T-cell (primary cell): ENCODE measurements around the gene RFC2. TPM values are rescaled to one million over a fixed set of nuclear protein-coding genes. Genes with fewer than 3 reads are reported as not detected.
A peak's percentile ranks its signal among the peaks of the same experiment; 100 is the strongest.

Source experiments
- ATAC-seq, 4 experiments: fragments of 200-7000 bp in 3 of 4; fragments of 150-1000 bp in 1 of 4; cut with Tn5 transposase; replicated peaks in 1 of 4; 1 replicate in 3 of 4; 2 replicates in 1 of 4; pipeline ENCODE4 v1.10.0; 2021; ENCODE audit warnings: moderate library complexity in 3 of 4, mild to moderate bottlenecking in 2 of 4, moderate number of reproducible peaks in 1 of 4
- CTCF ChIA-PET, 2 donors: fragments of 300-600 bp; sonication (Branson Sonifier 250); formaldehyde crosslinking; loops; one replicate each; lab custom pipeline; 2022; ENCODE audit warnings: antibody characterized with exemption in 2 of 2; lab: Charles Lee
- POLR2A ChIA-PET, 2 donors: fragments of 300-600 bp; sonication (Branson Sonifier 250); formaldehyde crosslinking; loops; one replicate each; lab custom pipeline; 2022; ENCODE audit warnings: antibody characterized with exemption in 2 of 2; lab: Charles Lee
- DNase-seq, 35 experiments: peaks; one replicate each; pipeline versions ENCODE4 v3.0.0 to v3.0.0-alpha.2; 2013 to 2023
- H3K27ac ChIP-seq: one replicate; pipeline ENCODE4 v1.5.1; 2013; ENCODE audit warnings: low read length
- H3K27me3 ChIP-seq, 2 experiments: replicated peaks in 1 of 2; 1 replicate in 1 of 2; 2 replicates in 1 of 2; pipeline versions ENCODE4 v1.6.1 to v1.7.0; 2013; ENCODE audit warnings: low read length in 1 of 2, mixed read lengths in 1 of 2; ENCODE audit not compliant: control insufficient read depth in 2 of 2, insufficient read depth in 2 of 2; ENCODE audit errors: extremely low read depth in 1 of 2
- H3K36me3 ChIP-seq, 2 donors: 1 replicate in 1 of 2; 2 replicates in 1 of 2; pipeline versions ENCODE4 v1.6.1 to v1.7.0; 2013; ENCODE audit warnings: low read length in 1 of 2; ENCODE audit not compliant: control insufficient read depth in 2 of 2, insufficient read depth in 1 of 2; ENCODE audit errors: extremely low read depth in 1 of 2
- H3K4me1 ChIP-seq, 2 experiments: 1 replicate in 1 of 2; 2 replicates in 1 of 2; pipeline versions ENCODE4 v1.6.1 to v1.7.0; 2013; ENCODE audit warnings: low read length in 2 of 2, mixed read lengths in 1 of 2; ENCODE audit not compliant: insufficient read depth in 2 of 2, control insufficient read depth in 1 of 2; ENCODE audit errors: extremely low read depth in 1 of 2
- H3K4me3 ChIP-seq, 2 donors: 1 replicate in 1 of 2; 2 replicates in 1 of 2; pipeline versions ENCODE4 v1.5.1 to v1.7.0; 2013; ENCODE audit warnings: mild to moderate bottlenecking in 2 of 2, low read length in 1 of 2, moderate library complexity in 1 of 2; ENCODE audit not compliant: control insufficient read depth in 1 of 2; ENCODE audit errors: extremely low read depth in 1 of 2
- H3K9me3 ChIP-seq: 2 replicates; pipeline ENCODE4 v1.7.0; 2013
- H3K27ac Mint-ChIP-seq, 2 donors: one replicate each; pipeline ENCODE4 v1.8.0; 2020 to 2021; ENCODE audit warnings: mild to moderate bottlenecking in 2 of 2, mixed read lengths in 2 of 2
- H3K27me3 Mint-ChIP-seq, 2 donors: one replicate each; pipeline ENCODE4 v1.8.0; 2021 to 2022; ENCODE audit warnings: mixed read lengths in 2 of 2
- H3K36me3 Mint-ChIP-seq: one replicate; pipeline ENCODE4 v1.8.0; 2021; ENCODE audit warnings: mixed read lengths
- H3K4me1 Mint-ChIP-seq, 3 donors: one replicate each; pipeline ENCODE4 v1.8.0; 2020 to 2022; ENCODE audit warnings: mixed read lengths in 3 of 3, mild to moderate bottlenecking in 1 of 3
- H3K4me3 Mint-ChIP-seq, 3 donors: one replicate each; pipeline ENCODE4 v1.8.0; 2020 to 2022; ENCODE audit warnings: mild to moderate bottlenecking in 3 of 3, mixed read lengths in 3 of 3, moderate library complexity in 3 of 3
- H3K9me3 Mint-ChIP-seq, 3 donors: one replicate each; pipeline ENCODE4 v1.8.0; 2020 to 2022; ENCODE audit warnings: mixed read lengths in 3 of 3
- WGBS: methylation state at CpG from one replicate; pipeline ENCODE4 v1.1.5; 2013; ENCODE audit warnings: missing lambda C conversion rate; ENCODE audit not compliant: insufficient coverage; 5-methylcytosine and 5-hydroxymethylcytosine counted together
- total RNA-seq, 35 experiments: library from RNA in 6 of 35; stranded (reverse) in 6 of 35; fragments of 120-200 nt in 1 of 35; gene quantifications; one replicate each; pipeline versions ENCODE4 v1.2.1 to v1.2.4 and lab custom pipeline; 2013 to 2026

The RFC2 gene
- total RNA-seq, 5 donors from 2014 or later (not counting 1 experiment from before 2014, with no cell fraction given), result 13.3 to 17.6 (median 14.8) TPM

GRCh38 chr7:74222851-74223710 is 31.1 kb downstream of the RFC2 start:
- Mint-ChIP-seq H3K27ac (no peak overlapping the region), H3K4me1 (peaks cover 3 to 11% (median 7%) of the 10 kb centered on the region in 3 donors), H3K36me3 (peaks cover 10% of the 10 kb centered on the region), H3K9me3 (no peaks in the 10 kb centered on the region), H3K4me3 (no peak overlapping the region), H3K27me3 (no peaks in the 10 kb centered on the region)
- no peak overlapping the region for H3K27ac ChIP-seq
- ChIA-PET CTCF (interaction anchor here (0.5 to 1.6 kb wide), 2 partner anchors 17 to 148 kb away, joined by 3 to 5 read pairs; no protein-coding TSS in a partner anchor), POLR2A (no interaction called here)
- DNase-seq (no peak), ATAC-seq (no peak)
- H3K36me3 ChIP-seq, result peaks cover 0 to 3% of the 10 kb centered on the region in 2 donors
- peaks cover 0 to 3% of the 10 kb centered on the region in 2 experiments for H3K27me3 ChIP-seq
- no peak overlapping the region for H3K4me3 ChIP-seq
- H3K9me3 ChIP-seq, result no peaks in the 10 kb centered on the region
- peaks cover 0 to 4% of the 10 kb centered on the region in 2 experiments for H3K4me1 ChIP-seq
- WGBS, result 91% methylated on average over 14 of the region's 17 CpGs

- ChIA-PET POLR2A (no interaction called here), CTCF (no interaction called here)
- H3K9me3 ChIP-seq, result no peaks in the 10 kb centered on the region
- H3K9me3 Mint-ChIP-seq, result no peaks in the 10 kb centered on the region
- peaks cover 0 to 8% of the 10 kb centered on the region in 2 experiments for H3K27me3 ChIP-seq
- H3K27ac Mint-ChIP-seq, result no peak overlapping the region
- H3K4me3 ChIP-seq, result no peak overlapping the region
- H3K4me1 ChIP-seq, result peaks cover 0 to 17% of the 10 kb centered on the region in 2 experiments
- no peaks in the 10 kb centered on the region for H3K27me3 Mint-ChIP-seq
- DNase-seq (no peak), ATAC-seq (no peak)
- peaks cover 7% of the 10 kb centered on the region for H3K36me3 Mint-ChIP-seq
- H3K36me3 ChIP-seq, result peaks cover 0 to 3% of the 10 kb centered on the region in 2 donors
- H3K4me1 Mint-ChIP-seq, result peaks cover 15 to 21% (median 19%) of the 10 kb centered on the region in 3 donors
- WGBS, result 100% methylated on average over 1 of the region's 11 CpGs
- H3K27ac ChIP-seq, result no peak overlapping the region
- no peak overlapping the region for H3K4me3 Mint-ChIP-seq
Measured at GRCh38 chr7:74221713-74222112, 32.5 kb downstream of the RFC2 start.

DNA sequence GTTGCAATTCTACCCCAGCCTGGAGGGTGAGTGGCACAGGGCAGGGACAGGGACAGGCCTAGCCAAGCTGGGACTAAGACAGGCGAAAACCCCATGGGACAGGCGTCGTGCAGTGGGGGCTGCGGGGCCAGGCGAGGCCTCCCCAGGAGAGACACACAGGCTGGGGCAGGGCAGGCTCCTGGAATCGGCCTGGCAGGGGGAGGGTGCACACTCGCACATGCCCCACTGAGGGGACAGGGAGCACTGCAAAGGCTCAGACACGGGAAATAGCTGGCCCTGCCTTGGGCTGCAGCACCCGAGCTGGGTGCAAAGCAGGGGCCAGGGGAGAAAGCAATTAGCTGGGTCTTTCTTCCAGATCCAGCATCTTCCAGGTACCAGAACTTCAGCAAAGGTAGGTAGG is 34.0 kb downstream of the RFC2 start:
- H3K27ac Mint-ChIP-seq, result no peak overlapping the region
- no peaks in the 10 kb centered on the region for H3K9me3 Mint-ChIP-seq
- H3K27me3 Mint-ChIP-seq, result no peaks in the 10 kb centered on the region
- no peak for DNase-seq
- H3K4me3 Mint-ChIP-seq, result no peak overlapping the region
- WGBS, result 92% methylated on average over 9 of the region's 9 CpGs
- H3K4me1 Mint-ChIP-seq, result peaks cover 16 to 23% (median 17%) of the 10 kb centered on the region in 3 donors
- Histone ChIP-seq H3K36me3 (no peaks in the 10 kb centered on the region), H3K4me3 (no peak overlapping the region), H3K4me1 (peaks cover 0 to 18% of the 10 kb centered on the region in 2 experiments), H3K27me3 (peaks cover 0 to 15% of the 10 kb centered on the region in 2 experiments), H3K27ac (no peak overlapping the region), H3K9me3 (no peaks in the 10 kb centered on the region)
- ChIA-PET POLR2A (no interaction called here), CTCF (no interaction called here)
- H3K36me3 Mint-ChIP-seq, result peaks cover 3% of the 10 kb centered on the region
- ATAC-seq, result no peak

GRCh38 chr7:74219416-74219815 is 34.8 kb downstream of the RFC2 start:
- peaks cover 0 to 18% of the 10 kb centered on the region in 2 experiments for H3K4me1 ChIP-seq
- H3K4me1 Mint-ChIP-seq, result peaks cover 16 to 23% (median 17%) of the 10 kb centered on the region in 3 donors
- H3K9me3 ChIP-seq, result no peaks in the 10 kb centered on the region
- CTCF ChIA-PET, result no interaction called here
- POLR2A ChIA-PET, result no interaction called here
- no peak overlapping the region for H3K27ac ChIP-seq
- 83% methylated on average over 7 of the region's 11 CpGs for WGBS
- H3K4me3 ChIP-seq, result no peak overlapping the region
- no peak overlapping the region for H3K4me3 Mint-ChIP-seq
- no peak for DNase-seq
- no peaks in the 10 kb centered on the region for H3K27me3 Mint-ChIP-seq
- H3K36me3 ChIP-seq, result no peaks in the 10 kb centered on the region
- ATAC-seq, result no peak
- H3K27ac Mint-ChIP-seq, result no peak overlapping the region
- H3K36me3 Mint-ChIP-seq, result peaks cover 3% of the 10 kb centered on the region
- H3K27me3 ChIP-seq, result peaks cover 0 to 17% of the 10 kb centered on the region in 2 experiments
- no peaks in the 10 kb centered on the region for H3K9me3 Mint-ChIP-seq

GRCh38 chr7:74218343-74218698 is 35.9 kb downstream of the RFC2 start:
- Histone ChIP-seq H3K9me3 (no peaks in the 10 kb centered on the region), H3K27ac (no peak overlapping the region), H3K27me3 (peaks cover 0 to 17% of the 10 kb centered on the region in 2 experiments), H3K36me3 (no peaks in the 10 kb centered on the region), H3K4me3 (no peak overlapping the region), H3K4me1 (peaks cover 0 to 18% of the 10 kb centered on the region in 2 experiments)
- Mint-ChIP-seq H3K4me3 (peak overlapping the region in 1 of 3 donors; percentile 62), H3K27ac (no peak overlapping the region), H3K27me3 (no peaks in the 10 kb centered on the region), H3K4me1 (peaks cover 16 to 23% (median 17%) of the 10 kb centered on the region in 3 donors), H3K36me3 (peaks cover 1% of the 10 kb centered on the region), H3K9me3 (no peaks in the 10 kb centered on the region)
- no peak for ATAC-seq
- ChIA-PET CTCF (interaction anchor here (0.6 to 0.8 kb wide), 2 partner anchors 12 to 19 kb away, joined by 3 to 4 read pairs; no protein-coding TSS in a partner anchor), POLR2A (interaction anchor here in 1 of 2 donors (0.6 kb wide), 1 partner anchor 22 kb away, joined by 3 read pairs; no protein-coding TSS in a partner anchor)
- no peak for DNase-seq
- WGBS, result no CpG with 5 or more reads among the region's 2 CpGs

DNA sequence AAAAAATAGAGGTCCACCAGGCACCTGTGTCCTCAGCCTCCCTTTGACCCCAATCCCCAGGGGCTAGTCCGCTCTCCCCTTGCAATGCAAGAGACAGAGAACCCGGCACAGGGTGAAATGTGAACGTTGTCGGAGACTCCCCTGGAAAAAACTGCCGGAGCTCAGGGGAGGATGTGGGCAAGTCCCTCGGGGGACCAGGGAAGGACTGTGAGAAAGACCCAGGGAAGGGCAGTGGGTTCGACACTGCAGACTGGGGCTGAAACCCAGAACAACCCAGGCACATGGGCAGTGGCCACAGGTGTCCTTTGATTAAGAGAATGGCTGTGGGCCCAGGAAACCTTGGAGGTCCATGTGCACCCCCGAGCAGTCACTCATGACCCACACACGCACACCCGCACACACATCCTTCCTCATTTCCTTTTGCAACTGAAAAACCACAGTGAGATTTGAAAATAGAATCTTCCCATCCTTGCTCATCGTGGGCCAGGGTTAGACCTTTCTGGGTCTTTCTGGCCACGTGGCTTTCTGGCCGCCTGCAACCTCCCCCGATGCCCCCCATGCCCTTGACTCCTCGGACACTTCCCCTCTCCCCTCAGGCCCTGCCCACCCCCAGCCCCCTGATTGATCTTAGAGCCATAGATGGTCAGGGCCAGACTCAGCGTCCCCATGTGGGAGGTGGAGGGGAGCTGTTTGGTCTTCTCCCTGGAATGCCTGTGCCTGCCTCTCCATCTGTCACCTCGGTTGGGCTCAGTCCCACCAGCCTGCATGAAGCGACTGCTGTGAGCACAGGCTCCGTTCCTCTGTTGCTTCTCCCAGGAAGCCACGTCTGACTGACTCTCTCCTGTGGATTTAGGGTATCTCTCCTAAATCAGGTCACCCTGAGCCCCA is 36.5 kb downstream of the RFC2 start:
- peaks cover 16 to 23% (median 17%) of the 10 kb centered on the region in 3 donors for H3K4me1 Mint-ChIP-seq
- Histone ChIP-seq H3K9me3 (no peaks in the 10 kb centered on the region), H3K27me3 (peaks cover 0 to 17% of the 10 kb centered on the region in 2 experiments), H3K4me3 (no peak overlapping the region), H3K4me1 (peaks cover 0 to 18% of the 10 kb centered on the region in 2 experiments), H3K27ac (no peak overlapping the region), H3K36me3 (no peaks in the 10 kb centered on the region)
- DNase-seq, result peak in 3 of 35 experiments; percentile 7 to 44 (median 17)
- POLR2A ChIA-PET, result no interaction called here
- H3K27me3 Mint-ChIP-seq, result no peaks in the 10 kb centered on the region
- peak overlapping the region; percentile 3 to 62 (median 17) for H3K4me3 Mint-ChIP-seq
- no peaks in the 10 kb centered on the region for H3K36me3 Mint-ChIP-seq
- CTCF ChIA-PET, result no interaction called here
- peak; percentile 33 to 60 (median 55) for ATAC-seq
- 17% methylated on average over 17 of the region's 20 CpGs for WGBS
- H3K9me3 Mint-ChIP-seq, result no peaks in the 10 kb centered on the region
- peak overlapping the region in 1 of 2 donors; percentile 23 for H3K27ac Mint-ChIP-seq
